ENCODE data around the gene ADISSP. TPM values are rescaled to one million over a fixed set of nuclear protein-coding genes. Genes with fewer than 3 reads are reported as not detected.
A peak's percentile ranks its signal among the peaks of the same experiment; 100 is the strongest.

Gene ADISSP
- total RNA-seq, 2 experiments from 2014 or later, result 47.9 to 50.4 TPM

- intact Hi-C loops (cut with micrococcal nuclease), result loop anchor here (1.0 to 2.0 kb wide), 7 partner anchors 18 to 229 kb away; partner anchors contain the start of genes ADISSP, AP5S1, MAVS and PANK2
- Mint-ChIP-seq H3K4me1 (ENCODE audit: low read depth) (peaks cover 51% of the 10 kb centered on the region), H3K36me3 (ENCODE audit: low read depth) (peaks cover 10% of the 10 kb centered on the region), H3K27me3 (ENCODE audit: low read depth) (peaks cover 1% of the 10 kb centered on the region), H3K9me3 (no peaks in the 10 kb centered on the region), H3K27ac (peak overlapping the region; percentile 44), H3K4me3 (peak overlapping the region; percentile 83)
- CTCF ChIA-PET, result interaction anchor here (0.7 to 5.9 kb wide), 10 partner anchors 10 to 85 kb away, joined by 3 to 58 read pairs (median 4); partner anchors contain the start of genes ADISSP, AP5S1 and CDC25B
- DNase-seq, result no peak
Observed at GRCh38 chr20:3785240-3786125, 17.9 kb upstream of the ADISSP start.

GRCh38 chr20:3784863-3785239 lies 17.3 kb upstream of the ADISSP start:
- H3K4me3 Mint-ChIP-seq, result peak overlapping the region; percentile 40
- peaks cover 53% of the 10 kb centered on the region for H3K4me1 Mint-ChIP-seq (ENCODE audit: low read depth)
- H3K27ac Mint-ChIP-seq, result peak overlapping the region; percentile 44
- peaks cover 10% of the 10 kb centered on the region for H3K36me3 Mint-ChIP-seq (ENCODE audit: low read depth)
- no peak for DNase-seq
- intact Hi-C loops (cut with micrococcal nuclease), result no loop called here
- H3K27me3 Mint-ChIP-seq (ENCODE audit: low read depth), result peaks cover 2% of the 10 kb centered on the region
- CTCF ChIA-PET, result interaction anchor here (1.2 to 5.9 kb wide), 3 partner anchors 29 to 36 kb away, joined by 3 to 58 read pairs (median 5); partner anchors contain the start of gene AP5S1
- no peaks in the 10 kb centered on the region for H3K9me3 Mint-ChIP-seq

GRCh38 chr20:3784216-3784853 lies 16.8 kb upstream of the ADISSP start:
- Mint-ChIP-seq H3K36me3 (ENCODE audit: low read depth) (peaks cover 10% of the 10 kb centered on the region), H3K27ac (peak overlapping the region; percentile 44), H3K4me3 (peak overlapping the region; percentile 40), H3K9me3 (no peaks in the 10 kb centered on the region), H3K4me1 (ENCODE audit: low read depth) (peaks cover 53% of the 10 kb centered on the region), H3K27me3 (ENCODE audit: low read depth) (peaks cover 7% of the 10 kb centered on the region)
- CTCF ChIA-PET, result interaction anchor here (1.2 to 5.9 kb wide), 4 partner anchors 29 to 36 kb away, joined by 3 to 58 read pairs (median 5); partner anchors contain the start of gene AP5S1
- DNase-seq, result no peak
- intact Hi-C loops (cut with micrococcal nuclease), result no loop called here

DNA sequence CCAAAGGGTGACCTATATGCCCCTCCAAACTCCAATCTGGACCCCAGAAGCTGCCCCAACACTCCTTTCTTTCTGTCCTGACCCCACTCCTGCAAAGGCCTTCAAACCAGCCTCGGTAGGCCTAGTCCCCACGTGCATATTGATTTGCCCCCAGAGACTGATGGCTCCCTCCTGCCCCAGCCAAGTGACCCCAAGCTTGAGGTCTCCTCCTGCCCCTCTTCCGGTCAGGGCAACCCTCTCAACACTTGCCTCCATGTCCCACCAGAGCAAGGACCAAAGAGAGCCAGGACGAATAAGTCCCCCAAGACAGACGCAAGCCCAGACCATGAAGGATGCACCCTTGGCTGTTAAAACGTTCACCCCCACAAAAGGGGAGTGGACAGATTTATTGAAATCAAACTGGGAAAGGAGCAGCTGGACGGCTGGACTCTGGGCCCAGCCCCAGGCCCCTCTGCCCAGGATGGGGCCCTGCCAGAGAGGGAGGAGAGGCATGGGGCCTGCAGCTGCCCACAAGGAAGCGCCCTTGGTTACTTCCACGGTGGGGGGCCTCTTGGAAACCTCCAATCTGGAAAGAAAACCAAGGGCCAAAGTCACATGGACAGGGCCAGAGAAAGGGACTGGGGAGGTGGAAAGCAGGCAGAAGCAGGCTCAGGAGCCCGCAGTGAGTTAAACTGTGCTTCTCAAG lies 16.1 kb upstream of the ADISSP start:
- Mint-ChIP-seq H3K27ac (no peak overlapping the region), H3K9me3 (no peaks in the 10 kb centered on the region), H3K4me3 (no peak overlapping the region), H3K27me3 (ENCODE audit: low read depth) (peaks cover 10% of the 10 kb centered on the region), H3K4me1 (ENCODE audit: low read depth) (peaks cover 49% of the 10 kb centered on the region), H3K36me3 (ENCODE audit: low read depth) (peaks cover 10% of the 10 kb centered on the region)
- CTCF ChIA-PET, result interaction anchor here (2.0 kb wide), 1 partner anchor 37 kb away, joined by 5 read pairs; the partner anchor contains the start of gene AP5S1
- DNase-seq, result no peak
- intact Hi-C loops (cut with micrococcal nuclease), result no loop called here

DNA sequence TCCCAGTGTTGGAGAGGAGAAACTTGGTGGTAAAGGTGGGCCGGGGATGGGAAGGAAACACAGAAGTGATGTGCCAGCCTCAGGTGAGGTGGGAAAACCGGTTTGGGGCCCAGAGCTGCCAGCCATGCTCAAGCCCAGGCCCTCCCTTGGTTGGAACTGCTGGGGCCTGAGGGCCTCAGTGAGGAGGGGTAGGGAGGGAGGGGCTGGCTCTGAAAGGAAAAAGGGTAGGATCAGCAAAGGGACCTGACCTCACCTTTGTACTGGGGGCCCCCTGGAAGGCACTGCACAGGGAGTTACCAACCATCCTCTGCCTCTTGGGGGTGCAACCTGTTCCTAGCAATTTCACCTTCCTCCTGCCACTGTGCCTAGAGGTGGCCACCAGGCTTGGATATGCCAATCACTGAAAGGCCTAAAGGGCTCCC lies 15.5 kb upstream of the ADISSP start:
- Mint-ChIP-seq H3K4me1 (ENCODE audit: low read depth) (peaks cover 47% of the 10 kb centered on the region), H3K27ac (no peak overlapping the region), H3K9me3 (no peaks in the 10 kb centered on the region), H3K27me3 (ENCODE audit: low read depth) (peaks cover 12% of the 10 kb centered on the region), H3K4me3 (no peak overlapping the region), H3K36me3 (ENCODE audit: low read depth) (peaks cover 10% of the 10 kb centered on the region)
- intact Hi-C loops (cut with micrococcal nuclease), result no loop called here
- DNase-seq, result no peak
- CTCF ChIA-PET, result interaction anchor here (2.0 kb wide), 1 partner anchor 37 kb away, joined by 5 read pairs; the partner anchor contains the start of gene AP5S1

GRCh38 chr20:3782597-3782996 lies 15.0 kb upstream of the ADISSP start:
- CTCF ChIA-PET, result interaction anchor here (0.6 to 2.0 kb wide), 2 partner anchors 38 to 456 kb away, joined by 3 to 5 read pairs; partner anchors contain the start of gene AP5S1
- peaks cover 12% of the 10 kb centered on the region for H3K27me3 Mint-ChIP-seq (ENCODE audit: low read depth)
- H3K4me3 Mint-ChIP-seq, result no peak overlapping the region
- H3K27ac Mint-ChIP-seq, result no peak overlapping the region
- H3K9me3 Mint-ChIP-seq, result no peaks in the 10 kb centered on the region
- DNase-seq, result no peak
- H3K36me3 Mint-ChIP-seq (ENCODE audit: low read depth), result peaks cover 10% of the 10 kb centered on the region
- intact Hi-C loops (cut with micrococcal nuclease), result no loop called here
- H3K4me1 Mint-ChIP-seq (ENCODE audit: low read depth), result peaks cover 49% of the 10 kb centered on the region

- Mint-ChIP-seq H3K9me3 (no peaks in the 10 kb centered on the region), H3K27ac (no peak within 1 kb of the TSS), H3K4me1 (ENCODE audit: low read depth) (peaks cover 52% of the 10 kb centered on the region), H3K36me3 (ENCODE audit: low read depth) (peaks cover 10% of the 10 kb centered on the region), H3K4me3 (peak within 1 kb of the TSS; percentile 38), H3K27me3 (ENCODE audit: low read depth) (peaks cover 16% of the 10 kb centered on the region)
- intact Hi-C loops (cut with micrococcal nuclease), result loop anchor here (1.0 kb wide), 1 partner anchor 14 kb away; the partner anchor contains the start of gene ADISSP
- peak; percentile 62 for DNase-seq
- CTCF ChIA-PET, result interaction anchor here (0.7 to 1.1 kb wide), 2 partner anchors 13 to 37 kb away, joined by 3 to 5 read pairs; no protein-coding TSS in a partner anchor
Observed at GRCh38 chr20:3781153-3781910, 13.8 kb upstream of the ADISSP start, which contains the start of gene SPEF1. Gene SPEF1 (minus strand): TSS chr20:3781448. CDS start chr20:3781287, 161 bp downstream.

DNA sequence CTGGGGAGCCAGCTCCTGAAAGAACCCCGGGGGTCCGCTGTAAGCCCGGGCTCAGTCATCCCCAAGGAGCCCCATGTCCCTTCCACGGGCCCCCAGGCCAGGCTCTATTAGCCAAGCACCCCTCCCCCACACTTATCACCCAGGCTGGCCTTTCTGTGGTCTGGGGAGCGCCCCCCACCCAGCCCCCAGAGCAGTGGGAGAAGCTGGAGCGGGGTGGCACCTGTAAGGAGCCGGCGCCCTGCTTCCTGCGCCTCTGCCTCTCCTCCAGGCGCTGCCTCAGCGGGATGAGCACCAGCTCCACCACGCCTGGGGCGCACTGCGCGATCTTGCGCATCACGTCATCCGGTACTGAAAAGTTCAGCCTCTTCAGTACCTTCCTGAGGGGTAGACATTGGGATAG lies 11.4 kb upstream of the ADISSP start:
- intact Hi-C loops (cut with micrococcal nuclease), result loop anchor here (1.0 kb wide), 1 partner anchor 11 kb away; no protein-coding TSS in a partner anchor
- no peak overlapping the region for H3K4me3 Mint-ChIP-seq
- no peak for DNase-seq
- CTCF ChIA-PET, result interaction anchor here (0.7 to 3.1 kb wide), 9 partner anchors 11 to 329 kb away, joined by 3 to 8 read pairs (median 4); partner anchors contain the start of genes ADISSP and AP5S1
- H3K4me1 Mint-ChIP-seq (ENCODE audit: low read depth), result peaks cover 38% of the 10 kb centered on the region
- peaks cover 3% of the 10 kb centered on the region for H3K36me3 Mint-ChIP-seq (ENCODE audit: low read depth)
- no peak overlapping the region for H3K27ac Mint-ChIP-seq
- peaks cover 16% of the 10 kb centered on the region for H3K27me3 Mint-ChIP-seq (ENCODE audit: low read depth)
- H3K9me3 Mint-ChIP-seq, result no peaks in the 10 kb centered on the region

DNA sequence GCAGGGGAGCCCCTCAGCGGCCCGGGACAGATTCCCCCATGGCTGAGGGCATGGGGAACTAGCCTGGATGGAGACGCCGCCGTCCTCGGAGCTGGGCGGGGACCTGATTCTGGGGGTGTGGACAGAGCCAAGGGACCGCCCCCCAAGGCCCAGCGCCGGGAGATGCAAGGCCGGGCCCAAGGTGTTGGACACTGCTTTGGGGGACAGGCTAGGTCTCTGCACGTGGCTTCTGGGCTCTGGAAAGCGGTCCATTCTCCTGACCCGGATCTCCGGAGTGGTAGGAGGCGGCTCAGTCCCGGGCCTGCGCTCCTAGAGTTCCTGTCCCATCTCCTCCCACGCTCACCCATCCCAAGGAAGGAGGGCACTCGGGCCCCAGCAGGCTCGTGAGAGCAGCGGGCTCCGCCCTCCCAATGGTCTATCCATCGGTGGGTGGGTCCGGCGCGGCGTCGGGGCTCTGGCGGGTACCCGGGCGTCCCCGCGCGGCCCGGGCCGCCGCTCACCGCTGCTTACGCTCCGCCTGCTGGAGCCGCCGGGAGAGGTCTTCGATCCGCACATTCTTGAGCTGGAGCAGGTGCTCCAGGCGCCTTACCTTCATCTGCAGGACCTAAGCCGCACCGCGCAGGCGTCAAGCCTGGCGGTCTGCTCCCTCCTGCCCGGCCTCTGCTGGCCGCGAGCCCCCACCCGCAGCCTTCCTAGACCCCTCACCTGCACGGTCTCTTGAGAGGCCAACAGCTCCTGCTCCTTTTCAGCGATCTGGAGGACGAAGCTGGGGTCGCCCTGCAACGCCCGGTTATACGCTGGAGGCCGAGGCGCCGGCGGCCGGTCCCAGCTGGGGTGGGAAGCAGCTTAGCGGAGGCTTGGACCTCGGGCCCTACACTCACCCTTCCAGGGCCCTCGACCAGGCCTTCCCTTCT lies 10.4 kb upstream of the ADISSP start:
- DNase-seq, result peak; percentile 38
- Mint-ChIP-seq H3K9me3 (no peaks in the 10 kb centered on the region), H3K27me3 (ENCODE audit: low read depth) (peaks cover 16% of the 10 kb centered on the region), H3K27ac (no peak overlapping the region), H3K36me3 (ENCODE audit: low read depth) (no peaks in the 10 kb centered on the region), H3K4me1 (ENCODE audit: low read depth) (peaks cover 31% of the 10 kb centered on the region), H3K4me3 (peak overlapping the region; percentile 66)
- CTCF ChIA-PET, result interaction anchor here (0.6 to 3.1 kb wide), 10 partner anchors 9 to 106 kb away, joined by 3 to 8 read pairs (median 4); partner anchors contain the start of genes ADISSP and AP5S1
- intact Hi-C loops (cut with micrococcal nuclease), result loop anchor here (1.0 kb wide), 1 partner anchor 10 kb away; no protein-coding TSS in a partner anchor

GRCh38 chr20:3777381-3777715 lies 9.8 kb upstream of the ADISSP start:
- CTCF ChIA-PET, result interaction anchor here (0.6 to 3.1 kb wide), 3 partner anchors 9 to 26 kb away, joined by 3 to 8 read pairs (median 5); no protein-coding TSS in a partner anchor
- Mint-ChIP-seq H3K27ac (no peak overlapping the region), H3K9me3 (no peaks in the 10 kb centered on the region), H3K27me3 (ENCODE audit: low read depth) (peaks cover 16% of the 10 kb centered on the region), H3K4me3 (peak overlapping the region; percentile 66), H3K36me3 (ENCODE audit: low read depth) (no peaks in the 10 kb centered on the region), H3K4me1 (ENCODE audit: low read depth) (peaks cover 31% of the 10 kb centered on the region)
- intact Hi-C loops (cut with micrococcal nuclease), result no loop called here
- DNase-seq, result no peak

Data from activated naive CD4-positive, alpha-beta T cell treated with anti-CD3 and anti-CD28 coated beads for 36 hours (primary cell).